Measurements from ENCODE around the gene PRKCQ. TPM values are rescaled to one million over a fixed set of nuclear protein-coding genes. Genes with fewer than 3 reads are reported as not detected.

Gene PRKCQ
- total RNA-seq, 1 experiment from 2014 or later, result 12.1 TPM

- no peak for DNase-seq
- Mint-ChIP-seq H3K36me3 (ENCODE audit: insufficient read depth in 1 of 3, low read depth in 3 of 3) (peaks cover 14 to 25% (median 15%) of the 10 kb centered on the region in 3 experiments), H3K4me1 (peaks cover 0 to 5% of the 10 kb centered on the region in 2 experiments; a peak in 1 of 4 replicates), H3K9me3 (no peaks in the 10 kb centered on the region), H3K4me3 (no peak overlapping the region), H3K27me3 (ENCODE audit: low read depth) (no peaks in the 10 kb centered on the region), H3K27ac (no peak overlapping the region; a peak in 1 of 7 replicates)
- no peaks in the 10 kb centered on the region for H4K20me1 ChIP-seq (ENCODE audit: control insufficient read depth, insufficient read depth, insufficient read length)
- no peak overlapping the region for H4K5ac ChIP-seq (ENCODE audit: insufficient read length, low read depth, low read length)
- H3K4ac ChIP-seq (ENCODE audit: low read depth, low read length), result no peak overlapping the region
- H2AK5ac ChIP-seq (ENCODE audit: insufficient read length, low read length), result no peak overlapping the region
- H3K23ac ChIP-seq (ENCODE audit: insufficient read length, low read depth, low read length), result no peak overlapping the region
- no peak overlapping the region for H4K8ac ChIP-seq (replicated peaks; ENCODE audit: insufficient read length, low read depth, low read length)
- no peak for TF ChIP-seq CTCF (conservative IDR thresholded peaks at IDR 0.05)
- H3K79me1 ChIP-seq (ENCODE audit: insufficient read depth, low read depth, low read length, poor library complexity, severe bottlenecking), result no peaks in the 10 kb centered on the region
- H3K14ac ChIP-seq (ENCODE audit: insufficient read depth, low read length), result no peak overlapping the region
- H2BK15ac ChIP-seq (ENCODE audit: low read depth, low read length), result no peak overlapping the region
- no peaks in the 10 kb centered on the region for H3K23me2 ChIP-seq (ENCODE audit: insufficient read length, low read depth, low read length, poor library complexity, severe bottlenecking)
- H2AFZ ChIP-seq (ENCODE audit: low read length), result no peak overlapping the region
- H3K27ac ChIP-seq (ENCODE audit: insufficient read length, low read depth, low read length), result no peak overlapping the region
- no peak overlapping the region for H4K91ac ChIP-seq (ENCODE audit: insufficient read length, low read depth, low read length)
- WGBS (ENCODE audit: extremely low coverage, insufficient read length, low lambda C conversion rate), result no CpG with 5 or more reads among the region's 5 CpGs
- no peak overlapping the region for H2BK5ac ChIP-seq (ENCODE audit: insufficient read length, low read length)
- no peak overlapping the region for H3K18ac ChIP-seq (ENCODE audit: insufficient read length, low read depth, low read length)
- H2BK120ac ChIP-seq (ENCODE audit: low read depth, low read length, poor library complexity, severe bottlenecking), result no peak overlapping the region
- no peak overlapping the region for H2BK20ac ChIP-seq (ENCODE audit: low read depth, low read length, poor library complexity, severe bottlenecking)
- H3K79me2 ChIP-seq (ENCODE audit: insufficient read depth, low read length), result no peaks in the 10 kb centered on the region
- H3K9me3 ChIP-seq (ENCODE audit: control insufficient read depth, low read depth, low read length), result no peaks in the 10 kb centered on the region
- no peak overlapping the region for H3K9ac ChIP-seq (ENCODE audit: extremely low read depth, insufficient read length, low read length)
- no peak overlapping the region for H2BK12ac ChIP-seq (ENCODE audit: insufficient read length, low read depth, low read length)
- H3T11ph ChIP-seq (ENCODE audit: low read length), result no peak overlapping the region
- H3K4me1 ChIP-seq (ENCODE audit: insufficient read depth, low read length), result no peaks in the 10 kb centered on the region
- no peak overlapping the region for H3K56ac ChIP-seq (ENCODE audit: insufficient read length, low read depth, low read length)
- H3K4me2 ChIP-seq (ENCODE audit: insufficient read depth, insufficient read length, low read length), result no peak overlapping the region
- no peaks in the 10 kb centered on the region for H3K27me3 ChIP-seq (ENCODE audit: insufficient read depth, low read length)
These were observed 105.2 kb downstream of the PRKCQ start for GRCh38 chr10:6474871-6475270.
